ENCODE results near the gene COA8.

DNA sequence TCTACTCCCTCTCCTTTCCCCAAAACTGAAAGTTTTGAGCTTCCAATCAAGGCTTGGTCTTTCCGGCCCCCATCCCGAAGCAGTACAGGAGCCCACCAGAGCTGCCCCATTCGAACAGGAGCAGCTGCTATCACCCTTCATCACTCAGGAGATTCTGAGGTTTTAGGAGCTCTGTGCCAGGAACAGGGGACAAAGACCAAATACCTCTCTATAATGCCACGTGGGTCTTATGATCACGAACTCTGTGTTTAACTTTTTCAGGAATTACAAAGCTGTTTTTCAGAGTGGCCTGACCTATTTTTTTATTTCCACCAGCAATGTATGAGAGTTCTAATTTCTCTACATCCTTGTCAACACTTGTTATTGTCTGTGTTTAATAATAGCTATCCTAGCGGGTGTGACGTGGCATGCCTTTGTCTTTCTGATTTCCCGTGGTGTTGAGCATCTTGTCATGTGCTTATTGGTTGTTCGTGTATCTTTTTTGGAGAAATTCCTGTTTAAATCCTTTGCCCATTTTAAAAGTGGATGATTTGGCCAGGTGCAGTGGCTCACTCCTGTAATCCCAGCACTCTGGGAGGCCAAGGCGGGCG is 21.7 kb downstream of the COA8 start:
- TF ChIP-seq CTCF (IDR thresholded peaks at IDR 0.05; ENCODE audit: poor library complexity, severe bottlenecking) (no peak), POLR2AphosphoS5 (IDR thresholded peaks at IDR 0.05) (no peak), EZH2 (IDR thresholded peaks at IDR 0.05; ENCODE audit: borderline replicate concordance, insufficient read depth, low read length, poor library complexity, severe bottlenecking) (no peak), TAF1 (IDR thresholded peaks at IDR 0.05; ENCODE audit: low read depth) (no peak), SMC3 (conservative IDR thresholded peaks at IDR 0.05; ENCODE audit: poor library complexity) (no peak), RAD21 (conservative IDR thresholded peaks at IDR 0.05) (no peak)
- TF ChIP-seq, protein P1, sequence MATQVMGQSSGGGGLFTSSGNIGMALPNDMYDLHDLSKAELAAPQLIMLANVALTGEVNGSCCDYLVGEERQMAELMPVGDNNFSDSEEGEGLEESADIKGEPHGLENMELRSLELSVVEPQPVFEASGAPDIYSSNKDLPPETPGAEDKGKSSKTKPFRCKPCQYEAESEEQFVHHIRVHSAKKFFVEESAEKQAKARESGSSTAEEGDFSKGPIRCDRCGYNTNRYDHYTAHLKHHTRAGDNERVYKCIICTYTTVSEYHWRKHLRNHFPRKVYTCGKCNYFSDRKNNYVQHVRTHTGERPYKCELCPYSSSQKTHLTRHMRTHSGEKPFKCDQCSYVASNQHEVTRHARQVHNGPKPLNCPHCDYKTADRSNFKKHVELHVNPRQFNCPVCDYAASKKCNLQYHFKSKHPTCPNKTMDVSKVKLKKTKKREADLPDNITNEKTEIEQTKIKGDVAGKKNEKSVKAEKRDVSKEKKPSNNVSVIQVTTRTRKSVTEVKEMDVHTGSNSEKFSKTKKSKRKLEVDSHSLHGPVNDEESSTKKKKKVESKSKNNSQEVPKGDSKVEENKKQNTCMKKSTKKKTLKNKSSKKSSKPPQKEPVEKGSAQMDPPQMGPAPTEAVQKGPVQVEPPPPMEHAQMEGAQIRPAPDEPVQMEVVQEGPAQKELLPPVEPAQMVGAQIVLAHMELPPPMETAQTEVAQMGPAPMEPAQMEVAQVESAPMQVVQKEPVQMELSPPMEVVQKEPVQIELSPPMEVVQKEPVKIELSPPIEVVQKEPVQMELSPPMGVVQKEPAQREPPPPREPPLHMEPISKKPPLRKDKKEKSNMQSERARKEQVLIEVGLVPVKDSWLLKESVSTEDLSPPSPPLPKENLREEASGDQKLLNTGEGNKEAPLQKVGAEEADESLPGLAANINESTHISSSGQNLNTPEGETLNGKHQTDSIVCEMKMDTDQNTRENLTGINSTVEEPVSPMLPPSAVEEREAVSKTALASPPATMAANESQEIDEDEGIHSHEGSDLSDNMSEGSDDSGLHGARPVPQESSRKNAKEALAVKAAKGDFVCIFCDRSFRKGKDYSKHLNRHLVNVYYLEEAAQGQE (IDR thresholded peaks at IDR 0.05; ENCODE audit: borderline replicate concordance) = no peak
